Left kidney (tissue), 8 donors: Measurements from ENCODE around the gene CDHR2. TPM values are rescaled to one million over a fixed set of nuclear protein-coding genes. Genes with fewer than 3 reads are reported as not detected.

Experiments used
- DNase-seq: peaks from one replicate; pipeline ENCODE4 v3.0.0-alpha.2; 2013
- long read RNA-seq, 8 donors: transcript quantifications; one replicate each; lab custom pipeline, GENCODE V29; 2026
- polyA plus RNA-seq: library from polyadenylated mRNA; unstranded; fragments of 120-200 nt; gene quantifications from one replicate; pipeline ENCODE4 v1.2.1, GENCODE V29; 2013; ENCODE audit not compliant: insufficient read length

Gene CDHR2
- 25.0 TPM for polyA plus RNA-seq
- long read RNA-seq, donor 1, full-length matches to known transcripts, result 1 of 1 reads
- long read RNA-seq, donor 1, partial matches to known transcripts, result 0 of 1 reads
- long read RNA-seq, donor 1, other reads (novel, unspliced or antisense), result 0 of 1 reads
- long read RNA-seq, donor 2, result 0 reads
- long read RNA-seq, donor 3, result 0 reads
- long read RNA-seq, donor 4, result 0 reads
- long read RNA-seq, donor 5, full-length matches to known transcripts, result 1 of 1 reads
- long read RNA-seq, donor 5, partial matches to known transcripts, result 0 of 1 reads
- long read RNA-seq, donor 5, other reads (novel, unspliced or antisense), result 0 of 1 reads
- long read RNA-seq, donor 6, result 0 reads
- long read RNA-seq, donor 7, result 0 reads
- long read RNA-seq, donor 8, result 0 reads

- DNase-seq, result no peak
Measured at GRCh38 chr5:176548967-176549444, at the start of gene CDHR2. Gene CDHR2 (plus strand): TSS chr5:176549342. CDS start chr5:176565353, 16,011 bp downstream.

GRCh38 chr5:176500511-176500910, 48.6 kb upstream of the CDHR2 start:
- DNase-seq, result no peak

GRCh38 chr5:176501333-176501732, 47.8 kb upstream of the CDHR2 start:
- no peak for DNase-seq

- no peak for DNase-seq
Measured at GRCh38 chr5:176503496-176503895, 45.6 kb upstream of the CDHR2 start.

GRCh38 chr5:176507911-176508310, 41.2 kb upstream of the CDHR2 start:
- no peak for DNase-seq

- DNase-seq, result no peak
Measured at GRCh38 chr5:176508603-176509002, 40.5 kb upstream of the CDHR2 start.

- DNase-seq, result no peak
Measured at GRCh38 chr5:176513788-176514187, 35.4 kb upstream of the CDHR2 start.

- no peak for DNase-seq
Measured at GRCh38 chr5:176514244-176514950, 34.7 kb upstream of the CDHR2 start.

GRCh38 chr5:176515396-176515795, 33.7 kb upstream of the CDHR2 start:
- DNase-seq, result no peak

GRCh38 chr5:176517053-176517661, 32.0 kb upstream of the CDHR2 start:
- no peak for DNase-seq

- no peak for DNase-seq
Measured at GRCh38 chr5:176519810-176520720, 29.1 kb upstream of the CDHR2 start.

GRCh38 chr5:176521286-176521685, 27.9 kb upstream of the CDHR2 start:
- DNase-seq, result no peak

GRCh38 chr5:176521699-176522263, 27.4 kb upstream of the CDHR2 start:
- no peak for DNase-seq

- no peak for DNase-seq
Measured at GRCh38 chr5:176524138-176524537, 25.0 kb upstream of the CDHR2 start.

- DNase-seq, result no peak
Measured at GRCh38 chr5:176524987-176525386, 24.2 kb upstream of the CDHR2 start.

- DNase-seq, result no peak
Measured at GRCh38 chr5:176525677-176526076, 23.5 kb upstream of the CDHR2 start.

- DNase-seq, result no peak
Measured at GRCh38 chr5:176526462-176526861, 22.7 kb upstream of the CDHR2 start.

- DNase-seq, result no peak
Measured at GRCh38 chr5:176527246-176528222, 21.6 kb upstream of the CDHR2 start.

- DNase-seq, result no peak
Measured at GRCh38 chr5:176528301-176528700, 20.8 kb upstream of the CDHR2 start.

- DNase-seq, result no peak
Measured at GRCh38 chr5:176528761-176529115, 20.4 kb upstream of the CDHR2 start.
